ENCODE measurements around the gene KPNA6.

GRCh38 chr1:32077451-32077850, 30.4 kb upstream of the KPNA6 start:
- TF ChIP-seq CTCF (IDR thresholded peaks at IDR 0.05; ENCODE audit: insufficient read depth, low read length, poor library complexity, severe bottlenecking) (no peak), EZH2phosphoT487 (conservative IDR thresholded peaks at IDR 0.05; ENCODE audit: low read length) (no peak)

Data from SU-DHL-6 (cell line).